GM12878 (cell line): ENCODE measurements around the gene ACVR1. TPM values are rescaled to one million over a fixed set of nuclear protein-coding genes. Genes with fewer than 3 reads are reported as not detected.

Source experiments
- ATAC-seq: fragments of 200-7000 bp; cut with Tn5 transposase; 3 replicates; pipeline ENCODE4 v1.9.1; 2020; ENCODE audit warnings: mild to moderate bottlenecking, moderate library complexity
- Bru-seq: library from RNA; stranded (reverse); fragments of 400-500 nt; gene quantifications from one replicate; lab custom pipeline; 2021; lab: Mats Ljungman, UMichigan
- BruChase-seq, 2 experiments: library from RNA; stranded (reverse); fragments of 400-500 nt; gene quantifications; one replicate each; lab custom pipeline; 2021; lab: Mats Ljungman, UMichigan
- BruUV-seq: library from RNA; stranded (reverse); fragments of 400-500 nt; replicated peaks from 2 replicates; lab custom pipeline; 2021; lab: Mats Ljungman, UMichigan
- CTCF ChIA-PET: fragments of 300-600 bp; sonication (Branson Sonifier 250); formaldehyde crosslinking; extraction: SDS; loops from one replicate; lab custom pipeline; 2021; ENCODE audit warnings: inconsistent platforms; lab: Yijun Ruan, JAX
- POLR2A ChIA-PET: fragments of 350-600 bp; formaldehyde crosslinking; extraction: SDS; loops from one replicate; lab custom pipeline; 2021; ENCODE audit warnings: inconsistent platforms; lab: Charles Lee
- RAD21 ChIA-PET: fragments of 300-600 bp; sonication (Branson Sonifier 250); formaldehyde crosslinking; loops from one replicate; lab custom pipeline; 2023; ENCODE audit warnings: antibody characterized with exemption; ENCODE audit not compliant: unreplicated experiment; lab: Charles Lee
- SMC1A ChIA-PET: fragments of 300-600 bp; sonication (Branson Sonifier 250); formaldehyde crosslinking; loops from one replicate; lab custom pipeline; 2023; ENCODE audit not compliant: unreplicated experiment, uncharacterized antibody; lab: Charles Lee
- DNase-seq: peaks from one replicate; pipeline ENCODE4 v3.0.0-alpha.2; 2011; ENCODE audit warnings: low read depth, low spot score
- FAIRE-seq: peaks from 3 replicates; lab custom pipeline; 2011; peaks lifted over from hg19 to GRCh38; lab: Jason Lieb, UNC
- H2AFZ ChIP-seq: 2 replicates; pipeline ENCODE4 v1.6.0; 2011; ENCODE audit warnings: low read depth, low read length, control low read depth; ENCODE audit not compliant: control insufficient read depth
- H3K27ac ChIP-seq: 2 replicates; pipeline ENCODE4 v1.5.1; 2011; ENCODE audit warnings: control low read depth; ENCODE audit not compliant: control insufficient read depth, insufficient read depth
- H3K27me3 ChIP-seq, 2 experiments: replicated peaks in 1 of 2; 2 replicates each; pipeline versions ENCODE4 v1.6.0 to v1.6.1; 2011; ENCODE audit warnings: low read length in 1 of 2; ENCODE audit not compliant: control insufficient read depth in 2 of 2, insufficient read depth in 2 of 2
- H3K36me3 ChIP-seq, 2 experiments: 2 replicates each; pipeline ENCODE4 v1.5.1; 2011; ENCODE audit warnings: low read length in 1 of 2; ENCODE audit not compliant: control insufficient read depth in 2 of 2, insufficient read depth in 2 of 2
- H3K4me1 ChIP-seq: 2 replicates; pipeline ENCODE4 v1.6.1; 2011; ENCODE audit warnings: mild to moderate bottlenecking, low read length, moderate library complexity, mixed read lengths; ENCODE audit not compliant: control insufficient read depth, insufficient read depth
- H3K4me2 ChIP-seq: 2 replicates; pipeline ENCODE4 v1.6.0; 2011; ENCODE audit warnings: control low read depth; ENCODE audit not compliant: control insufficient read depth, insufficient read depth
- H3K4me3 ChIP-seq: fragments of 200-600 bp; sonication (generic); 2 replicates; pipeline ENCODE4 v1.5.1; 2016
- H3K79me2 ChIP-seq: 2 replicates; pipeline ENCODE4 v1.6.0; 2011; ENCODE audit warnings: low read length; ENCODE audit not compliant: control insufficient read depth, insufficient read depth
- H3K9ac ChIP-seq: 2 replicates; pipeline ENCODE4 v1.8.0; 2011; ENCODE audit warnings: low read length, control low read depth, mixed read lengths; ENCODE audit not compliant: control insufficient read depth, insufficient read depth
- H3K9me3 ChIP-seq: replicated peaks from 3 replicates; pipeline ENCODE4 v1.5.1; 2011; ENCODE audit warnings: mild to moderate bottlenecking, low read length; ENCODE audit not compliant: control insufficient read depth, insufficient read depth
- H4K20me1 ChIP-seq: 2 replicates; pipeline ENCODE4 v1.6.0; 2011; ENCODE audit not compliant: control insufficient read depth, insufficient read depth
- IKZF1 ChIP-seq: fragments of 450-650 bp; conservative IDR thresholded peaks from 2 replicates; pipeline ENCODE4 v1.6.1; 2017; ENCODE audit warnings: antibody characterized with exemption, mild to moderate bottlenecking
- NFYB ChIP-seq: IDR thresholded peaks from 2 replicates; pipeline ENCODE4 v1.6.1; 2011; ENCODE audit warnings: low read depth, mild to moderate bottlenecking, low read length, improper control_type of control experiment, moderate library complexity; ENCODE audit not compliant: insufficient read depth
- NR2C1 ChIP-seq: fragments of 450-650 bp; IDR thresholded peaks from 2 replicates; pipeline ENCODE4 v1.6.1; 2017; ENCODE audit warnings: antibody characterized with exemption, mild to moderate bottlenecking, moderate library complexity
- RUNX3 ChIP-seq: IDR thresholded peaks from 2 replicates; pipeline ENCODE4 v1.6.1; 2012; ENCODE audit warnings: low read length, inconsistent platforms
- SMARCA5 ChIP-seq: fragments of 450-650 bp; IDR thresholded peaks from 2 replicates; pipeline ENCODE4 v1.6.1; 2017; ENCODE audit warnings: mild to moderate bottlenecking
- SP1 ChIP-seq: IDR thresholded peaks from one replicate; pipeline ENCODE4 v1.6.1; 2011; ENCODE audit warnings: low read depth, low read length
- WGBS: methylation state at CpG from one replicate; pipeline ENCODE4 v1.1.6; 2016; ENCODE audit warnings: low lambda C conversion rate; ENCODE audit not compliant: insufficient replicate concordance, insufficient coverage; ENCODE audit errors: missing lambda C conversion rate; 5-methylcytosine and 5-hydroxymethylcytosine counted together
- in situ Hi-C: fragments of 300-500 bp; cut with MboI; formaldehyde crosslinking; loops from 9 replicates; pipeline ENCODE4 v1.14.3; 2018; ENCODE audit warnings: mixed read lengths
- intact Hi-C: fragments of 100-400 bp; cut with micrococcal nuclease; formaldehyde crosslinking; loops from one replicate; pipeline ENCODE4 v1.14.2; 2022; ENCODE audit not compliant: unreplicated experiment
- long read RNA-seq, 2 experiments: library from polyadenylated mRNA; unstranded; transcript quantifications; one replicate each; pipeline ENCODE4 v2.0.0, GENCODE V29; 2019 to 2020
- polyA minus RNA-seq, 3 experiments: library from RNA; depleted of rRNA, polyadenylated mRNA; stranded (reverse); fragments of >200 nt; gene quantifications; 2 replicates each; pipeline ENCODE4 v1.2.3, GENCODE V29; 2011
- polyA plus RNA-seq, 11 experiments: library from polyadenylated mRNA; depleted of rRNA in 4 of 11; unstranded in 6 of 11; stranded (reverse) in 5 of 11; fragments of >200 nt; fragmentation: Nextera tagmentation in 4 of 11; fragmentation: Illumina TruSeq in 1 of 11; extraction: Ambion mirVana in 4 of 11; extraction: Trizol in 1 of 11; gene quantifications; 1 replicate in 1 of 11; 2 replicates in 10 of 11; pipeline versions ENCODE4 v1.2.1 to v1.2.3, GENCODE V29; 2011 to 2016; ENCODE audit warnings: inconsistent platforms in 2 of 11, missing spikeins in 2 of 11, low read depth in 1 of 11
- total RNA-seq, 4 experiments: library from RNA; depleted of rRNA in 3 of 4; stranded (reverse); fragments of >200 nt in 3 of 4; fragmentation: Illumina TruSeq in 1 of 4; extraction: Trizol in 1 of 4; gene quantifications; 2 replicates each; pipeline versions ENCODE4 v1.2.1 to v1.2.3, GENCODE V29; 2013 to 2021
- TF ChIP-seq, protein P1 (sequence below): fragments of 450-650 bp; IDR thresholded peaks from 2 replicates; pipeline ENCODE4 v1.6.1; 2017; ENCODE audit warnings: mild to moderate bottlenecking, moderate library complexity
- TF ChIP-seq, protein P2 (sequence below): IDR thresholded peaks from 2 replicates; pipeline ENCODE4 v1.6.1; 2012; ENCODE audit warnings: mild to moderate bottlenecking, low read depth, low read length
- TF ChIP-seq, protein P3 (sequence below): fragments of 150-350 bp; IDR thresholded peaks from 2 replicates; pipeline ENCODE4 v1.6.1; 2014; ENCODE audit warnings: mild to moderate bottlenecking, low read depth, low read length

The ACVR1 gene
- total RNA-seq (2013; cell fraction: nucleolus; rRNA removed) = 0.13 and 0.22 TPM in 2 replicates
- total RNA-seq (2014; rRNA removed) (0.06 TPM in 1 of 2 replicates, not detected in the other), total RNA-seq (2014; rRNA removed; fragmentation: Illumina TruSeq; extraction: Trizol) (0.05 TPM in 1 of 2 replicates, not detected in the other), total RNA-seq (2021) (0.13 and 0.16 TPM in 2 replicates), polyA plus RNA-seq (2011; rRNA removed) (0.07 and 0.09 TPM in 2 replicates), polyA plus RNA-seq (2014; fragmentation: Illumina TruSeq; extraction: Trizol) (0.21 and 0.62 TPM in 2 replicates), polyA plus RNA-seq (2014; fragmentation: Nextera tagmentation; extraction: Ambion mirVana) (not detected), polyA plus RNA-seq (2014; rRNA removed) (not detected in 2 replicates), polyA plus RNA-seq (2016; fragmentation: Nextera tagmentation; extraction: Ambion mirVana) (under 1 TPM; 0.15 to 0.24 TPM), polyA minus RNA-seq (2011; rRNA and poly(A)+ RNA removed) (0.31 and 1.0 TPM in 2 replicates), Bru-seq, nascent RNA (percentile 23 among the genes with signal in this experiment), BruChase-seq, experiment 1, labeled RNA remaining after a 6-hour chase (percentile 17 among the genes with signal in this experiment), BruChase-seq, experiment 2, labeled RNA remaining after a 2-hour chase (percentile 18 among the genes with signal in this experiment)
- polyA plus RNA-seq (2011; ENCODE audit: low read depth) = 0.13 TPM
- 0.09 and 0.23 TPM in 2 replicates for polyA plus RNA-seq (2011; cell fraction: cytosol; rRNA removed)
- polyA plus RNA-seq (2011; cell fraction: nucleus; rRNA removed) = 0.07 and 0.12 TPM in 2 replicates
- 0.08 and 0.15 TPM in 2 replicates for polyA plus RNA-seq (2012)
- not detected in 2 replicates for polyA minus RNA-seq (2011; cell fraction: cytosol; rRNA and poly(A)+ RNA removed)
- 0.19 TPM in 1 of 2 replicates, not detected in the other for polyA minus RNA-seq (2011; cell fraction: nucleus; rRNA and poly(A)+ RNA removed)
- long read RNA-seq, experiment 1 = 0 reads
- long read RNA-seq, experiment 2, partial matches to known transcripts = 0 of 1 reads
- long read RNA-seq, experiment 2, other reads (novel, unspliced or antisense) = 1 of 1 reads

DNA sequence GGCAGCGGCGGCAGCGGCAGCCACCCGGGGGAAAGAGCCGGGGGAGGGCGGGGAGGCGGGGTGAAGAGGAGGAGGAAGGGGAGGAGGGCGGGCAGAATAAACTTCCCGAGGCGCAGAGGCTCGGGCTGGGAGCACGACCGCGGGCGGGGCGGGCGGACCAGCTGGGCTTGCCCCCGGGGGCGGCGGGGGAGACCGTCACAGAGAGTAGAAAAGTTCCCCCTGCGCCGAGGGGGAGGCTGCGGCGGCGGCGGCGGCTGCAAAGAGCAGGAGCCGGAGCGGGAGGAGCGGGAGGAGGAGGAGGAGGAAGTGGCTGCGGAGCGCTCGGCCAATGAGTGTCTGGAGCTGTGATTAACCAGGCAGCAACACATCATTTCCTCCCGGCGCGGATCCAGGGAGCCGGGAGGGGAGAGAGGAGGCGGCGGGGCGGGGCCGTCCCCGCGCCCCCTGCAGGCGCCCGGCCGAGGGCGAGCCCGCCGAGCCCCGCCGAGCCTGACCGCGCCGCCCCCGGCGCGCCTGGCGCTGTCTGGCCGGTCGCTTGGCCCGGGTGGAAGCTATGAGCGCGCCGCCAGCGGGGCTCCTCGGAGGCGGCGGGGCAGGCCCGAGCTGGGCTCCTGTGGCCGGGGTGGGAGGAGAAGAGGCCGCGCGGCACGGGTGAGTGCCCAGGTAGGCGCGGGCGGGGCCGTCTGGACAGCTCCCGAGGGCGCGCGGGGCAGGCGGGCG is at the start of gene ACVR1:
Gene ACVR1, minus strand, starts transcription at position 265 of the 720 bp plus-strand sequence. CDS start 76,837 bp downstream, outside the sequence.
- peak within 1 kb of the TSS; percentile 58 for H2AFZ ChIP-seq
- POLR2A ChIA-PET = no interaction called here
- H3K27me3 ChIP-seq = peaks cover 2 to 12% of the 10 kb centered on the region in 2 experiments; a peak in 3 of 4 replicates
- H3K27ac ChIP-seq = no peak within 1 kb of the TSS
- H4K20me1 ChIP-seq = no peaks in the 10 kb centered on the region
- CTCF ChIA-PET = interaction anchor here (0.6 to 1.2 kb wide), 5 partner anchors 22 to 907 kb away, joined by 3 to 4 read pairs (median 3); no protein-coding TSS in a partner anchor
- H3K36me3 ChIP-seq = no peaks in the 10 kb centered on the region
- in situ Hi-C loops (no loop called here), intact Hi-C loops (loop anchor here (10.0 kb wide), 1 partner anchor 571 kb away; no protein-coding TSS in a partner anchor)
- ATAC-seq (peak; percentile 91), DNase-seq (no peak), FAIRE-seq (peak; percentile 64)
- H3K9me3 ChIP-seq = no peaks in the 10 kb centered on the region
- H3K4me1 ChIP-seq = no peaks in the 10 kb centered on the region
- SMC1A ChIA-PET = no interaction called here
- H3K9ac ChIP-seq = no peak within 1 kb of the TSS
- peak within 1 kb of the TSS; percentile 83 for H3K4me2 ChIP-seq
- H3K79me2 ChIP-seq = no peaks in the 10 kb centered on the region
- WGBS = under 1% methylated on average over 45 of the region's 85 CpGs
- peak within 1 kb of the TSS; percentile 76; the same call in 1 of the 2 replicates for H3K4me3 ChIP-seq
- BruUV-seq = no TSS peak
- RAD21 ChIA-PET = no interaction called here
- TF ChIP-seq SP1 = peak; percentile 55
- TF ChIP-seq, protein P1, sequence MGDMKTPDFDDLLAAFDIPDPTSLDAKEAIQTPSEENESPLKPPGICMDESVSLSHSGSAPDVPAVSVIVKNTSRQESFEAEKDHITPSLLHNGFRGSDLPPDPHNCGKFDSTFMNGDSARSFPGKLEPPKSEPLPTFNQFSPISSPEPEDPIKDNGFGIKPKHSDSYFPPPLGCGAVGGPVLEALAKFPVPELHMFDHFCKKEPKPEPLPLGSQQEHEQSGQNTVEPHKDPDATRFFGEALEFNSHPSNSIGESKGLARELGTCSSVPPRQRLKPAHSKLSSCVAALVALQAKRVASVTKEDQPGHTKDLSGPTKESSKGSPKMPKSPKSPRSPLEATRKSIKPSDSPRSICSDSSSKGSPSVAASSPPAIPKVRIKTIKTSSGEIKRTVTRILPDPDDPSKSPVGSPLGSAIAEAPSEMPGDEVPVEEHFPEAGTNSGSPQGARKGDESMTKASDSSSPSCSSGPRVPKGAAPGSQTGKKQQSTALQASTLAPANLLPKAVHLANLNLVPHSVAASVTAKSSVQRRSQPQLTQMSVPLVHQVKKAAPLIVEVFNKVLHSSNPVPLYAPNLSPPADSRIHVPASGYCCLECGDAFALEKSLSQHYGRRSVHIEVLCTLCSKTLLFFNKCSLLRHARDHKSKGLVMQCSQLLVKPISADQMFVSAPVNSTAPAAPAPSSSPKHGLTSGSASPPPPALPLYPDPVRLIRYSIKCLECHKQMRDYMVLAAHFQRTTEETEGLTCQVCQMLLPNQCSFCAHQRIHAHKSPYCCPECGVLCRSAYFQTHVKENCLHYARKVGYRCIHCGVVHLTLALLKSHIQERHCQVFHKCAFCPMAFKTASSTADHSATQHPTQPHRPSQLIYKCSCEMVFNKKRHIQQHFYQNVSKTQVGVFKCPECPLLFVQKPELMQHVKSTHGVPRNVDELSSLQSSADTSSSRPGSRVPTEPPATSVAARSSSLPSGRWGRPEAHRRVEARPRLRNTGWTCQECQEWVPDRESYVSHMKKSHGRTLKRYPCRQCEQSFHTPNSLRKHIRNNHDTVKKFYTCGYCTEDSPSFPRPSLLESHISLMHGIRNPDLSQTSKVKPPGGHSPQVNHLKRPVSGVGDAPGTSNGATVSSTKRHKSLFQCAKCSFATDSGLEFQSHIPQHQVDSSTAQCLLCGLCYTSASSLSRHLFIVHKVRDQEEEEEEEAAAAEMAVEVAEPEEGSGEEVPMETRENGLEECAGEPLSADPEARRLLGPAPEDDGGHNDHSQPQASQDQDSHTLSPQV = no peak
- no peak for TF ChIP-seq NR2C1
- TF ChIP-seq, protein P2, sequence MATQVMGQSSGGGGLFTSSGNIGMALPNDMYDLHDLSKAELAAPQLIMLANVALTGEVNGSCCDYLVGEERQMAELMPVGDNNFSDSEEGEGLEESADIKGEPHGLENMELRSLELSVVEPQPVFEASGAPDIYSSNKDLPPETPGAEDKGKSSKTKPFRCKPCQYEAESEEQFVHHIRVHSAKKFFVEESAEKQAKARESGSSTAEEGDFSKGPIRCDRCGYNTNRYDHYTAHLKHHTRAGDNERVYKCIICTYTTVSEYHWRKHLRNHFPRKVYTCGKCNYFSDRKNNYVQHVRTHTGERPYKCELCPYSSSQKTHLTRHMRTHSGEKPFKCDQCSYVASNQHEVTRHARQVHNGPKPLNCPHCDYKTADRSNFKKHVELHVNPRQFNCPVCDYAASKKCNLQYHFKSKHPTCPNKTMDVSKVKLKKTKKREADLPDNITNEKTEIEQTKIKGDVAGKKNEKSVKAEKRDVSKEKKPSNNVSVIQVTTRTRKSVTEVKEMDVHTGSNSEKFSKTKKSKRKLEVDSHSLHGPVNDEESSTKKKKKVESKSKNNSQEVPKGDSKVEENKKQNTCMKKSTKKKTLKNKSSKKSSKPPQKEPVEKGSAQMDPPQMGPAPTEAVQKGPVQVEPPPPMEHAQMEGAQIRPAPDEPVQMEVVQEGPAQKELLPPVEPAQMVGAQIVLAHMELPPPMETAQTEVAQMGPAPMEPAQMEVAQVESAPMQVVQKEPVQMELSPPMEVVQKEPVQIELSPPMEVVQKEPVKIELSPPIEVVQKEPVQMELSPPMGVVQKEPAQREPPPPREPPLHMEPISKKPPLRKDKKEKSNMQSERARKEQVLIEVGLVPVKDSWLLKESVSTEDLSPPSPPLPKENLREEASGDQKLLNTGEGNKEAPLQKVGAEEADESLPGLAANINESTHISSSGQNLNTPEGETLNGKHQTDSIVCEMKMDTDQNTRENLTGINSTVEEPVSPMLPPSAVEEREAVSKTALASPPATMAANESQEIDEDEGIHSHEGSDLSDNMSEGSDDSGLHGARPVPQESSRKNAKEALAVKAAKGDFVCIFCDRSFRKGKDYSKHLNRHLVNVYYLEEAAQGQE = 0 out of 2 replicates have a peak, but pooled peaks have one; percentile 24
- TF ChIP-seq SMARCA5 = 0 out of 2 replicates have a peak, but pooled peaks have one; percentile 27
- TF ChIP-seq, protein P3, sequence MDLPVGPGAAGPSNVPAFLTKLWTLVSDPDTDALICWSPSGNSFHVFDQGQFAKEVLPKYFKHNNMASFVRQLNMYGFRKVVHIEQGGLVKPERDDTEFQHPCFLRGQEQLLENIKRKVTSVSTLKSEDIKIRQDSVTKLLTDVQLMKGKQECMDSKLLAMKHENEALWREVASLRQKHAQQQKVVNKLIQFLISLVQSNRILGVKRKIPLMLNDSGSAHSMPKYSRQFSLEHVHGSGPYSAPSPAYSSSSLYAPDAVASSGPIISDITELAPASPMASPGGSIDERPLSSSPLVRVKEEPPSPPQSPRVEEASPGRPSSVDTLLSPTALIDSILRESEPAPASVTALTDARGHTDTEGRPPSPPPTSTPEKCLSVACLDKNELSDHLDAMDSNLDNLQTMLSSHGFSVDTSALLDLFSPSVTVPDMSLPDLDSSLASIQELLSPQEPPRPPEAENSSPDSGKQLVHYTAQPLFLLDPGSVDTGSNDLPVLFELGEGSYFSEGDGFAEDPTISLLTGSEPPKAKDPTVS = no peak
- TF ChIP-seq NFYB = peak; percentile 42; the same call in 1 of the 2 replicates
- TF ChIP-seq RUNX3 = peak; percentile 6; the same call in 1 of the 2 replicates
- peak; percentile 55; the same call in 1 of the 2 replicates for TF ChIP-seq IKZF1
